HG02840 (cell line): Measurements from ENCODE around the gene ZNF747.
A peak's percentile ranks its signal among the peaks of the same experiment; 100 is the strongest.
"Not testable (repeated sequence)": the region's sequence is repeated elsewhere in the genome, so short reads cannot be mapped to it uniquely, and the experiment has no call there.

Experiments
- ATAC-seq: cut with Tn5 transposase; IDR thresholded peaks from one replicate; pipeline ENCODE4 v1.9.1; 2021; ENCODE audit warnings: mild to moderate bottlenecking, moderate library complexity, moderate number of reproducible peaks; ENCODE audit not compliant: unreplicated experiment, low FRiP score

Gene ZNF747

DNA sequence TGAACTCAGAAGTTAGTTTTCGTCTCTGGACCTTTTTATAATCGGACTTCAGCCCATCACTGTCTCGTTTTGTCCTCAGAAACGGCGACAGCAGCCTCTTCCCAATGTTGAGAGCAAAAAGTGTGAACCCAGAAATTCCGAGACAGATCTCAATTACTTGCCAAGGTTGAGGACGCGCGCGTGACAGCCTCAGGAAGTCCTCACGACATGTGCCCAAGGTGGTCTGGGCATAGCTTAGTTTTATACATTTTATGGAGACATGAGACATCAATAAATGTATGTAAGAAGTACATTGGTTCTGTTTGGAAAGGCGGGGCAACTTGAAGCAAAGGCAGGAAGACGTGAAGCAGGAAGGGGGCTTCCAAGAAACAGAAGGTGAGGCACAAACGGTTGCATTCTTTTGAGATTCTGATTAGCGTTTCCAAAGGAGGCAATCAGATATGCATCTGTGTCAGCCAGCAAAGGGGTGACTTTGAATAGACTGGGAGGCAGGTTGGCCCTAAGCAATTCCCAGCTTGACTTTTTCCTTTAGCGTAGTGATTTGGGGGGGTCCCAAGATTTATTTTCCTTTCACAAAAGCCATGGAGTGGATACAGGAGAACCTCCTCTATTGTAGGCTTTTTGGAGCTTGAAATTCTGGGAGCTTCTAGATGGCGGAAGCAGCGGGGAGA is 583 bp upstream of the ZNF747 start:
- peak; percentile 5 for ATAC-seq

DNA sequence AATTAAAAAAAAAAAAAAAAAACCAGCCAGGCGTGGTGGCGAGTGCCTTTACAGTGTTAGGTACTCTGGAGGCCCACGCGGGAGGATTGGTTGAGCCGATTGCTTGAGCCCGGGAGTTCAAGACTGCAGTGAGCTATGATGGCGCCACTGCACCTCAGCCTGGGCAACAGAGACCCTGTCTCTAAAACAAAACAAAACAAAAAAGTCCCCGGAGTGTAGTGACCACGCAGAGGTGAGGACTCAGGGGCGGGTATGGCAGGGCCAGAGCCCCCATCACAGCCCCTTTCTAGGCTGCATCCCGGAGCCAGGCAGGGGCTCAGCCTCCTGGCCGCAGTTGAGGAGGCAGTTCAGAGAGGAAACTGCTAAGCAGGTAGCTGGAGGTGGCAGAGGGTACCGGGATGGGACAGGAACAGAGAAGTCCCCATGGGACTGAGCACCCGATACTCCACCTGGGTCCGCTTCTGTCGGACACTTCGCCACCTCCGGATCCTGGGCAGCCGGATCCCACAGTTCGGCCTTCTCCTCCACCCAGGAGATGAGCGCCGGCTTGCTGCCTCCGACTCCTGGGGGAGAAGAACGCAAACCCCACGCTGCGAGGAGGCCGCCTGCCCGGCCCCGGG is 800 bp downstream of the ZNF747 start:
- ATAC-seq, result peak; percentile 18

DNA sequence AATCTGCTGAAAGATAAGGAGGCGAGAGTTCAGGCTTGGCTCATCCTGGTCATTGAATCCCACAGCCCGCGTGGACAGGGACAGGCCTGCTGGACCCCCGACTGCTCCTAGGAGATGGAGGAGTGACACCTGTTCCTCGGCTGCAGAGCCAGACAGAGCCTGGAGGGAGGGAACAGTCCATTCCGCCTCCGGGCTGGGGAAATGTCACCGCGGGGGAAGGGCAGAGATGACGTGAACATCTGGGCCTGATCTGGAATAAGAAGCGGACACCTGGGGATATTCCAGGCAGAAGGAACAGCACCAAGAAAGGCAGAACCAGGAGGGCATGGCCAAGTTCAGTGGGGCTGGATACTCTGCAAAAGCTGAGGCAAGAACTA is 1.5 kb downstream of the ZNF747 start:
- no peak for ATAC-seq

DNA sequence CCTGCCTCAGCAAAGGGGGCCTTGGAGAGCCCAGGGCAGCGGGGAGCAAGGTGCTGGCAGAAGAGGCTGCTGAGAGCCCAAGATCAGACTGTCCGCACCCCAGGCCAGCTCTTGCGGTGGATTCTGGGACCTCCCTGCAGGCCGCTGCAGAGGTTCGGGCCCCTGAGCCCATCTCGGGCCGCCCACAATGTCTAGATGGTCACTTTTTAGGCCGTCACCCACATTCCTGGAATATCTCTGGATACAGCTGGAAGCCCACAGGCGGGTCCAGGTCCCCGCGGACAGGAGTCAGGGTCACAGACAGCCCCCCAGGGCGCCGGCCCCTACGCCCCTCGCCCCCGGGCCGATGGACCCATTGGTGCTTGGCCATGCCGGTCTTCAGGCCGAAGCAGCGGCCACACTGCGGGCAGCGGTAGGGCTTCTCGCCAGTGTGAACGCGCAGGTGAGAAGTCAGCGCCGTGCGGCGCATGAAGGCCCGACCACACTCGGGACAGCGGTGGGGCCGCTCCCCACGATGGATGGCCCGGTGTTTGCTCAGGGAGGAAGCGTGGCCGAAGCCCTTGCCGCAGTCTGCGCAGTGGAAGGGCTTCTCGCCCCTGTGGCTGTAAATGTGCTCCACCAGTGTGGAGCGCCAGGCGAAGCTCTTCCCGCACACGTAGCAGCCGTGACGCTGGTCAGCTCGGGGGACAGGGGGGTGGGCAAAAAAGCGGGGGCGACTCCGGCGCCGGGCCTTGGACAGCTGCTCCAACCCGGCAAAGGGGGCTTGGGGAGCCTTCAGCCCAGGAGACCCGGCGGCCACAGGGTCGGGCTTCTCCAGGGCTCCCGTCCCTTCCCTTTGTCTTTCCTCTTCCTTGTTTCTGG is 2.1 kb downstream of the ZNF747 start:
- no peak for ATAC-seq

DNA sequence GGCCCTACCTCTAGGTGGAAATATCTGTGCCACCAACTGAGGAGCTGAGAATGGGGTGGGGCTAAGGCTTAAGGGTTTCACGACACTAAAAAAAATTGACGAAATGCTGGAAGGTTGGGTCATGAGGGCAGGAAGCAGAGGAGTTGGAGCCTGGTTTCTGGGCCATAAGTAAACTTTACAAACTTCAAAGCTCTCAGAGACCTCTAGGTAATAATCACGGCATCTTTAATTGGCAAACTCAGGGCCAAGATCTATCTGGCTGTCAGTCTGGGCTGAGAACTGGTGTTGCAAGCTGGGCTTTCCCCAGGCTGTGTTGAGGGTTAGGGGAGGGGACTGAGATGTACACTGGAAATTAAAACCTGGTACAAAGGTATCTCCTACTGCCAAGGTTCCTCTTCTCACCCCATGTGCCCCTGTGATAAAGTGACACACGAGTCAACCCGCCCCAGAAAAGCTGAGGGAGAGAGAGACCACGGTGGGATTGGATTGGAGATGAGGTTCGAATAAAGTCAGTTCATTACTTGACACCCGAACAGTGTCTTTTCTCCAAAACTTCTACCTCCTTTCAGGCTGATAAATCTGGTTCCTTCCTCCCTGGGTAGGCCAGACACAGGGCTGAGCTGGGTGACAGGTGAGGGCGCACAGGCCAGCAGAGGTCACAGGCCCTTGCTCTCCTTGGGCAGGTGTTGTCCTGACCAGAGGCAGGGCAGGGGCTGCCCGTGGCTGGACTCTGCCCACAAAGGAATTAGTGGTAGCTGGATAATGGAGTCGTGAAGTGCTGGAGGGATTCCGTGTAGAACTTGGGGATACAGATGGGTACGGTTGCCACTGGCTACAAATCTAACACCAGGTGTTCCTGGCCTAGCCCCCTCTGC is 4.3 kb downstream of the ZNF747 start:
- ATAC-seq, result no peak

DNA sequence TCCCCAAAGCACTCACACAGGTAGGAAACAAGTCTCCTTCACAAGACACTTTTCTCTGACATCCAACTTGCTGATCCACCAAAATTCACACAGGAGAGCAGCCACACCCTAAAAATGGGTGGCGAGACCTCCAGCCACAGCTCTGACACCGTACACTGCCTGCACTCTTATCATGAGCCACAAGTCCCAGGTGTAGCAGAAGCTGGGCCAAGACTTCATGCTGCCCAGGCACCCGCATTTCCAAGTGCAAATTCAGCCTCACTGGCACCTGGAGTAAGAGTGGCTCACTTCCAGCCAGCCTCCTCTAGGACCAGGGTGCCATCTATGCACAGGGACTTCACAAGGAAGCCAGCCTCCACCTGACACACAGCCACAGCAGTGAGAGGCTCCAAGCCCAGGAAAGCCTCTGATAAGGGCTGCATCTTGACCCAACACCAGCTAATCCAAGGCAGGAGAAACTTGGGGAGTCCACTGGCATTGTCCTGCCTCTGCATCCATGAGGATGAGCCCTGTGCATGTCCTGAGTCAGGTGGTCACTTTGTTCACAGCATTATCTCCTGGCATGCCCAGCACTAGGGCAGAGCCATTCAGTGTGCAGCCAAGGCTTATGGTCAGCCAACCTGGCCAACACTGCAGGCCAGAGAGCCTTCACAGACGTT is 5.7 kb downstream of the ZNF747 start:
- no peak for ATAC-seq

DNA sequence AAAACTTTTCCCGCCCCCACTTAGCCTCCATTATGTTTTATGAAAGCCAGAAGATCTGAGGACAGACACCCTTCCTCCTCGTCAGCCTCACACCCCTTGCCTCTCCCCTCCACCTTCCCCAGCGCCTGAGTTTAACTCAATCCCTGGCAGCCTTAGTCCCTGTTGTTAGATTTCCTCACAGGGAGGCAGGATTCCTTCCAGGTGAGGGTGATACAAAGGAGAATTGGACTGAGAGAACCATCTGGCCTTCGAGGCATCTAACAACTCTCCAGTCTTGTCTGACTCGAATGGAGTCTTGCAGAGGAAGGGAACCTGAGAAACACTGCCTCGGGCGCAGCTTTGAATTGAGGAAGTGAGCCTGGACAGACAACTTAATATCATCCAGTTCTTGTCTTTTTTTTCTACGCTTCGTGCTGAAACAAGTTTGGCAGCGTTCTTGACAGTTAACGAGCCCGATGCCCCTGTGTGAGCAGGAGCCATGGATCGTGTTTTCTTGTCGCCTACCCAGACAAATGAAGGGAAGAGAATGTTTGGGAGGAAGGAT is 7.0 kb downstream of the ZNF747 start:
- ATAC-seq, result no peak

DNA sequence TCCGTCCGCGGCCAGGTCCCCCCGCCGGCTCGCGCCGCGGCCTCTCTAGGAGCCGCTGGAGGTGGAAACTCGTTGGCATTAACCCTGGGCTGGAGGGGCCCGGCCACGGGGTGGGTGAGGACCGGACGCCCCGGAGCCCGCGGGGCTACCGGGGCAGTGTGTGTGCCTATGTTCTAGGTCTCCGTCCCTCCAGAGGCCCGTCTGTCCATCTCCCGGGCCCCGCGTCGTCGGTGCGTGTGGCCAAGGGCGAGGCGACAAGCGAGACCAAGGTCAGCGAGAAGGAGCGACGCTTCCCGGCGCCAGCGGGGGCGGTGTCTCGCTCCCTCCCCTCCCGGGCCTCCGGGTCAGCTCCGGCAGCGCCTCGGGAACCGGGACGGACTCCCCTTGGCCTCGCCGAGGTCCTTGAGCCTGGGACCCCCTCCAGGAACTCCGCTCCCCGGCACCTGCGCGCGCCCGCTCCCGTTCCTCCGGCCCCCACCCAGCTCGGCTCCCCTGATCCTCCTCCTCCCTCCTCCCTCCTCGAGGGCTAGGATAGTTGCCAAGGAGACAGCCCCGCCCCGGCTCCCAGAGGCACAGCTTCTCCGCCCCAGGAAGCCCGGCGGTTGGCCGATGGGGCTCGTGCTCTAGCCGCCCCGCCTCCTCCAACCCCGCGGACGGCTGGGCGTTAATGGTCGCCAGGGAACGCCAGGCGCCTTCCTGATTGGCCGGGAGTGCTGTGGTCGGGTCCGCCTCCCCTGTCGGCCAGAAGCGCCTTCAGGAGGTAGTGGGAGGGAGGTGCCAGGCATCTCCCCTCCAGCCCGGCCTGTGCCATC is 7.6 kb downstream of the ZNF747 start:
- ATAC-seq, result peak; percentile 75

DNA sequence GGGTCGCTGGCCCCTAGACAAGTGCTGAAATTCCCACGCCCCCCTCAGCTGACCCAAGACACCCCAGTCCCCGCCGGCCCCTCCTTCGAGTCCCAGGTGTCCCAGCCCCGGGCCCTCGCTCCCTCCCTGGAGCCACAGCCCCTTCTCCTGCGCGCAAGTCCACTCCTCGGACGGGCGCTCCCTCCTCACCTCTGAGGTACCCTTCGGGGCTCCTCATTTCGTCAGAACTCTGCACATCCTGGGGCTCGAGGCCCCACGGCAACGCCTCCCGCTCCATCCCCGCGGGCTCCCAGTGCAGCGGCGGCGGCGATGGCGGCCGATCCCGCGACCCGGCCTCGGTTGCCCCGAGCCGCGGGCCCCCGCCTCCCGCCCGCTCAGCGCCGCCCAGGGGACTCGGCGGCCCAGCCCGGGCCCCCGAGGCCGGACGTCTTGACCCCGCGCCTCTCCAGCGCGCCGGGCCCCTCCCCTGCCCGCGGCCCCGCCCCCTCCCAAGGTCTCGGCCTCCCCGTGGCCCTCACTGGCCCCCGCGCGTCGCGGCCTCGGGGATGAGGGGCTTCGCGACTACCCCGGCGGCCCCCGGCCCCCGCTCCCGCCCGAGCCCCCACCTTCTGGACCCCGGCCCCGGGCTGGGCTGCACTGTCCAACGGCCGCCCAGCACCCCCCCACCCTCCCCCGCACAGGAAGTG is 8.4 kb downstream of the ZNF747 start, which contains the start of gene ZNF768:
ZNF768 (minus strand) TSS at position 430 of the 686 bp plus-strand sequence; CDS start at position 277, 153 bp downstream.
- peak; percentile 32 for ATAC-seq

DNA sequence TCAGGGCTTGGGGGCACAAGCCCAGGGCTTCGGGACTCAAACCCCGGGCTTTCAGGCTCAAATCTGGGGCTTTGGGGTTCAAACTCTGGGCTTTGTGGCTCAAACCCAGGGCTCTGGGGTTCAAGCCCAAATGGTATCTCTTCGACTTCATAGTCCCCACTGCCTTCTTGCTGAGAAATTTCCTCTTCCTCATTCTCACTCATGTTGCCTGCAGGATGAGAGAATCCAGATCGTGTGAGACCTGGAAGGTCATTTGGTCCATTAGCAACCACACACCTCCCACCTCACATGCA is 8.9 kb downstream of the ZNF747 start:
- no peak for ATAC-seq

DNA sequence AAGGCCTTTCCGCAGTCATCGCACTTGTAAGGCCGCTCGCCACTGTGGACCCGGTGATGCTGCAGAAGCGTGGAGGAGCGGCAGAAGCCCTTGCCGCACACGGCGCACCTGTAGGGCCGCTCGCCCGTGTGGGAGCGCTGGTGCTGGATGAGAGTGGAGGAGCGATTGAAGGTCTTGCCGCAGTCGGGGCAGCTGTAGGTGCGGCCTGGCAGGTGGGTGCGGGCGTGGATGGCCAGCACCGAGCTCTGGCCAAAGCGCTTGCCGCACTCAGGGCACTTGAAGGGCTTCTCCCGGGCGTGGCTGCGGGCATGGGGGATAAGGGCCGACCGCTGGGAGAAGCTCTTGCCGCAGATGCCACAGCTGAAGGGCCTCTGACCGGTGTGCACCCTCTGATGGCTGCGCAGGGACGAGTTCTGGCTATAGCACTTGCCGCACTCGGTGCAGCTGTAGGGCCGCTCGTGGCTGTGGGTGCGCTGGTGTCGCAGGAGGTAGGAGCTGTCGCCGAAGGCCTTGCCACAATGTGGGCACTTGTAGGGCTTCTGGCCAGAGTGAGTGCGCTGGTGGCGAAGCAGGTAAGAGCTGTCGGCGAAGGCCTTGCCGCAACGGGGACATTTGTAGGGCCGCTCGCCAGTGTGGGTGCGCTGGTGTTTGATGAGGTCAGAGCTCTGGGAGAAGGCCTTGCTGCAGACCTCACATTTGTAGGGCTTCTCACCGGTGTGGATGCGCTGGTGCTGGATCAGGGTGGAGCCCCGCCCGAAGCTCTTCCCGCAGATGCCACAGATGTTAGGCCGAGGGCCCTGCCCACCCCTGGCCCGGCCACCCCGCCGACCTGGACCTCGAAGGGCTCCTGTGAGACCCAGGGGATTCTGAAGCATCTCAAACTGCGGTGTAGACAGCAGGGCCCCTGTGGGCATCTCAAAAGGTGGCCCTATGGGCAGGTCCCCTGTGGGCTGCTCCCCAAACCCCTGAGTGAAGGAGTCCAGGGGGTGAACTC is 9.8 kb downstream of the ZNF747 start:
- no peak for ATAC-seq

DNA sequence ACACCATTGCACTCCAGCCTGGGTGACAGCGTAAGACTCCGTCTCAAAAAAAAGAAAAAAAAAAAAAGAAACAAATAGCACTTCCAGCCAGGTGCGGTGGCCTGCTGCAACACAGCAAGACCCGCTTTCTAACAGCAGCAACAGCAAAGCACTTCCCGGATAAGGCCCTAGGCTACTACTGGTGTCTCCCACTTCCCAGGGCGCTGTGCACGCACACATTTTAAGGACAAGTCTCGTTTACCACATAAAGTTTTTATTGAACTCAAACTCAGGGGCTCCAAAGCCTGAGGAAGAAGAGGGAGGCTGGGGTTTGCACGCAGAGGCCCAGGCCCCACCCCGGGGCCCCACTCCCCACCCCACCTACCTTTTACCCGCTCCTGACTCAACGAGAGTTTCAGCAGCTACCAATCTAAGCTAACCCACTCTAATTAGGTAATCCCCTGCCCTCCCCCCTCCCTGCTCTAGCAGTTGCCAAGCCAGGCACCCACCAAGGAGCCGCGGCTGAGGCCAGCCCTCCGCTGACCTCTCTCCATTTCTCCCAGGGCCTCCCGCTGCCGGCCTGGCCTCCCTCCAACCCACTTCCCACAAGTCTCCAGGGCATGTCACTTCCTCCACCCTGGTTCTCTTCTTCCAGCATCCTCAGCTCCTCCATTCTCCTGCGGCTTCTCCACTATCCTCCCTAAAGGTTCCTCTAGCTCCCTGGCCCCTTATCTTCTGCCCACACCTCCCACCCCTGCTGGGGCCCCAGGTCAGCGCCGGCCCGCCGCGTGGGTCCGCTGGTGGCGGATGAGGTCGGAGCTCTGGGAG is 10.7 kb downstream of the ZNF747 start:
- ATAC-seq, result no peak

DNA sequence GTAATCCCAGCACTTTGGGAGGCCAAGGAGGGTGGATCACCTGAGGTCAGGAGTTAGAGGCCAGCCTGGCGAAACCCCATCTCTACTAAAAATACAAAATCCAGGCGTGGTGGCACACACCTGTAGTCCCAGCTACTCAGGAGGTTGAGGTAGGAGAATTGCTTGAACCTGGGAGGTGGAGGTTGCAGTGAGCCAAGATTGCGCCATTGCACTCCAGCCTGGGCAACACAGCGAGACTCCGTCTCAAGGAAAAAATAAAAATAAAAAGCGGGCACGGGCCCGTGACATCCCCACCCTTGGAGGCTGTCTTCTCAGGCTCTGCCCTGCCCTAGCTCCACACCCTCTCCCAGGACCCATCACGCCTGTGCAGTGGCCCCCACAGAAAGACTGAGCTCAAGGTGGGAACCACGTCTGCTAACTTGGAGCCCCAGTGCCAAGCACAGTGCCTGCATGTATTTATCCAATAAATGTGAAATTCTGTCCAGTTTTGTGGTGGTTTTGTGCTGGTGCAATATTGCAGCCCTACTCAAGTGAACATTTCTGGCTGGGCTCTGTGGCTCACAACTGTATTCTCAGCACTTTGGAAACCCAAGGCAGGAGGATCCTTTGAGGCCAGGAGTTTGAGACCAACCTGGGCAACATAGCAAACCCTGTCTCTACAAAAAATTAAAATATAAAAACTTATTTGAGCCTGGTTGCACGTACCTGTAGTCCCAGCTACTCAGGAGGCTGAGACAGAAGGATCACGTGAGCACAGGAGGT is 11.8 kb downstream of the ZNF747 start:
- ATAC-seq, result not testable (repeated sequence)

DNA sequence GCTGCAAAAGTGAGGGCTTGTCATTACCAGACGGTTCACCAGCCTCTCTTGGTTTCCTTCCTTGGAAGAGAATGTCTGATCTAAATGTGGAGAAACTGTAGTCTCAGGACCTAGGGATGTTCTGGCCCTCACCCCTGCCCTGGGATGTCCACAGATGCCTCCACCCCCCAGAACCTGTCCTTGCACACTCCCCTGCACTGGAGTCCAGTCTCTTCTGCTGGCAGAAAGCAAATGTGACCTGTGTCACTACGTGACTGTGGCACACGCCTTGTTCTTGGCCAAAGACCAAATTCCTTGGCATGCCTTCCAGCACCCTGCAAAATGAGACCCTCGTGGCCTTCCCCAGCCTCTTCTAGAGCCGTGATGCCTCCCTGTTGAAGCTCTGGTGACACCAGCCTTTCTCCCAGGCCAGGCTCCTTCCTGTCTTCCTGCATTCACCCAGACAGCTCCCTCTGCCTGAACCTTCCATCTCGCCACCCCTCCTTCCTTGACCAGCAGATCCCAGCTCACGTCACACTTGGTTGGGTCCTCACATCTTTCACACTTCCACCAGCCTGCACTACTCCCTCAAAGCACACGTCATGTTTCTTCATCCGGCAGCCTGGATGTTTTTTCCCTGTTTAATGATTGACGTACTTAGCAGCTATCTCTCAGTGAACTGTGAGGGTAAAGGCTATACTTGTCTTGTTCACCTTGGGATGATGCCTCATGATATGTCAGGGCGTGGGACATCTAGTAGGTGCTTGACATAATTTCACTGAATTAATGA is 12.6 kb downstream of the ZNF747 start:
- no peak for ATAC-seq

DNA sequence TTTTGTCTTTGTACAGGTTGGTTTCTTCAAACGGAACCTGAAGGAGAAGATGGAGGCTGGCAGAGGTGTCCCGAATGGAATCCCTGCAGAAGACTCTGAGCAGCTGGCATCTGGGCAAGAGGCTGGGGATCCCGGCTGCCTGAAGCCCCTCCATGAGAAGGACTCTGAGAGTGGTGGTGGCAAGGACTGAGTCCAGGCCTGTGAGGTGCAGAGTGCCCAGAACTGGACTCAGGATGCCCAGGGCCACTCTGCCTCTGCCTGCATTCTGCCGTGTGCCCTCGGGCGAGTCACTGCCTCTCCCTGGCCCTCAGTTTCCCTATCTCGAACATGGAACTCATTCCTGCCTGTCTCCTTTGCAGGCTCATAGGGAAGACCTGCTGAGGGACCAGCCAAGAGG is 13.2 kb downstream of the ZNF747 start:
- no peak for ATAC-seq
